ENCODE data around the gene LZTR1. TPM values are rescaled to one million over a fixed set of nuclear protein-coding genes. Genes with fewer than 3 reads are reported as not detected.
A peak's percentile ranks its signal among the peaks of the same experiment; 100 is the strongest.

The LZTR1 gene
- total and polyA plus RNA-seq, 10 donors = 21.9 to 76.2 (median 54.2) TPM

DNA sequence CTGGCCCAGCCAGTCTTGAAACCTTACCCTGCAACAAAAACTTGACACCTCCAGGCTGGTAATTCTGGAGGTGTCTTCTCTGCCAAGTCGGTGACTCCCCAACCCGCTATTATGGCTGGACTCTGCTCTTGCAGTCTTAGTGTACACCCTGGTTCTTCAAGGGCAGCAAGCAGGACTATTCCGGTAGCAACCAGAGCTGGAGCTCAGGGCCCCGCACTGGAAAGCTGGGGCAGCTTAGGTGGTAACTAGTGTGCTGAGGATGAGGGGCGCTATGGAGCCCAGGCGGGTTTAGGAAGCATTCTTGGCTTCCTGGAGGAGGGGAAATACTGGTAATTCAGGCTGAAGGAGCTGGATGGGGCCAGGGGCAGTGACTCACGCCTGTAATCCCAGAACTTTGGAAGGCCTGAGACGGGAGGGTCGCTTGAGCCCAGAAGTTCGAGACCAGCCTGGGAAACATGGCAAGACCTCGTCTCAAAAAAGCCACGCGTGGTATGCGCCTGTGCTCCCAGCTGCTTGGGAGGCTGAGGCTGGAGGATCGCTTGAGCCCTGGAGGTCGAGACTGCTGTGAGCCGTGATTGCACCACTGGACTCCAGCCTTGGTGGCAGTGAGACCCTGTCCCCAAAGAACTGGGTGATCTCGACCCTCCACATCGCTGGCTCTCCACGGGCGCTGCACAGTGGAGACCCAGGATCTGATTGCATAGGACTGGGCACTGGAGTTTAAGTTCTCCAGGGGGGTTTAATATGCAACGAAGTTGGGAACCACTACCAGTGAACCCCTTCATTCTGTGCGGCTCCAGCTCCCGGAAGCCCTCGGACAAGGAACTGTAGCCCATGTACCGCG is 25.6 kb upstream of the LZTR1 start:
- no peak for DNase-seq
- intact Hi-C loops (cut with DNase I; ENCODE audit: low total_unique reads) = no loop called here
- Histone ChIP-seq H3K36me3 (peaks cover 0 to 32% (median 19%) of the 10 kb centered on the region in 6 donors), H3K4me3 (peak overlapping the region; percentile 43 to 73 (median 58)), H3K27me3 (replicated peaks in 1 of 7) (peaks cover 0 to 31% (median 0%) of the 10 kb centered on the region in 7 donors), H3K9me3 (no peaks in the 10 kb centered on the region), H3K4me1 (peaks cover 0 to 32% (median 20%) of the 10 kb centered on the region in 6 donors), H3K27ac (peak overlapping the region in 4 of 8 donors; percentile 10 to 81 (median 58))
- TF ChIP-seq POLR2A (IDR thresholded peaks at IDR 0.05) (no peak), POLR2AphosphoS5 (IDR thresholded peaks at IDR 0.05) (peak in 1 of 3 donors; percentile 18)
- TF ChIP-seq, protein P1, sequence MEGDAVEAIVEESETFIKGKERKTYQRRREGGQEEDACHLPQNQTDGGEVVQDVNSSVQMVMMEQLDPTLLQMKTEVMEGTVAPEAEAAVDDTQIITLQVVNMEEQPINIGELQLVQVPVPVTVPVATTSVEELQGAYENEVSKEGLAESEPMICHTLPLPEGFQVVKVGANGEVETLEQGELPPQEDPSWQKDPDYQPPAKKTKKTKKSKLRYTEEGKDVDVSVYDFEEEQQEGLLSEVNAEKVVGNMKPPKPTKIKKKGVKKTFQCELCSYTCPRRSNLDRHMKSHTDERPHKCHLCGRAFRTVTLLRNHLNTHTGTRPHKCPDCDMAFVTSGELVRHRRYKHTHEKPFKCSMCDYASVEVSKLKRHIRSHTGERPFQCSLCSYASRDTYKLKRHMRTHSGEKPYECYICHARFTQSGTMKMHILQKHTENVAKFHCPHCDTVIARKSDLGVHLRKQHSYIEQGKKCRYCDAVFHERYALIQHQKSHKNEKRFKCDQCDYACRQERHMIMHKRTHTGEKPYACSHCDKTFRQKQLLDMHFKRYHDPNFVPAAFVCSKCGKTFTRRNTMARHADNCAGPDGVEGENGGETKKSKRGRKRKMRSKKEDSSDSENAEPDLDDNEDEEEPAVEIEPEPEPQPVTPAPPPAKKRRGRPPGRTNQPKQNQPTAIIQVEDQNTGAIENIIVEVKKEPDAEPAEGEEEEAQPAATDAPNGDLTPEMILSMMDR (IDR thresholded peaks at IDR 0.05 in 8 of 11, conservative IDR thresholded peaks at IDR 0.05 in 3 of 11) = no peak
- 50 to 58% (median 53%) methylated on average over 13 to 27 of the region's 27 CpGs for WGBS, 5 donors

DNA sequence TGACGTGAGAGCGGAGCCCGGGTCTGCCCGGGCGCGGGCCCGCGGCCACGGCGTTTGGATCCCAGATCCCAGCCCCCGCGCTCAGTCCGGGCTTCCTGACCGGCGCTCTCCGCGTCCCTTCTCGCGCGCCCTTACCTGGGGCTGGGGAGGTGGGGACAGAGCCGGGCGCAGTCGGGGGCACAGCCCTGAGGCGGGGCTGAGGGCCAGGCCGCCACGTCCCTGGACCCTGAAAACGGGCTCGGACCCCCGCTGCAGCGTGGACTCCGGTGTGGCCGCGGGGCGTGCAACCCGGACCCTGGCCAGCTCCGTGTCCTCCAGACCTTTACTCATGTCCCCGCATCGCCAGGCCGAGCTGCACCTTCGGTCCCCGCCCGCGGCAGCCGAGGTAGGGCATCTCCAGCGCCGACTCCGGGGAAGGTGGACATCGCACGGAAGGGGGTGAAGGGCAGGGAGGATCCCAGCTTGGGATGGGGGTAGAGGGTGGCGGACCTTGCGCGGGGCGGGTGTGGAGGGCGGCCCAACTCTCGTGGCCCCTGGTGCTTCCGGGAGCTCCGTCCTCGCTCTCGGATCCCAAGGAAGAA is 24.9 kb upstream of the LZTR1 start:
- peaks cover 0 to 25% (median 12%) of the 10 kb centered on the region in 6 donors for H3K36me3 ChIP-seq

DNA sequence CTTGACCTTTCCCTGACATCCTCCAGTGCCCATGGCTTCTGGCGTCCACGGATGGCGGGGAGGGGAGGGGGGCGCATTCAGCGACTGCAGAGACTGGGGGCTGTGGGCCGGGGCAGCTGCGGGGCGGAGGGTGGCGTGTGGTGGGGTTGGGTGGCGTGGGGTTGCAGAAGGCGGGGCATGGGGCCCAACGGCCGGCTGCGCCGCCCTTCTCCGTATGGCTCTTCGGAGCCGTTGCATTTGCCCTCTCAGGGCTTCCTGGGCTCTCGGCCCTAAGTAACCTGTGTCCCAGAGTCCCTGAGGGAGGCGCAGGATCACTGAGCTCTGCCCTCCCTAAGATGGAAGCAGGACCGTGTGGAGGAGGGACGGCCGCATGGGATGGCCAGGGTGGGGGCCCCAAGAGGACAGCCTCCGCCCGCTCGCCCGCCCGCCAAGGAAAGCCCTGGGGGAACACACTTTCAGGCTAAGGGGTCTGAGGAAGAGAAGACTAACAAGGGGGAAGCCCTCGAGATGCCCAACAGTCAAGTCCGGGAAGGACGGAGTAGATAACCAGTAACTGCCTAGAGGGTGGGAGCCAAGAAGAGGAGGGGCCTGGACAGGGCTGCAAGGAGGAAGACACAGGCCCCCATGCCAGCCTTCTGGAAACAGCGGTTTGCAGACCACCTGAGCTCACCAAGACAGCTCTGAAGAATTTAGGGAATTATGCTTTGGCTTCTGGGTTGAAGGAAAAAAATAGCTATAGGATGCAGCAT is 24.2 kb upstream of the LZTR1 start:
- Histone ChIP-seq H3K36me3 (peaks cover 0 to 18% (median 6%) of the 10 kb centered on the region in 6 donors), H3K27ac (peak overlapping the region in 4 of 8 donors; percentile 10 to 81 (median 58)), H3K27me3 (replicated peaks in 1 of 7) (peaks cover 0 to 34% (median 0%) of the 10 kb centered on the region in 7 donors), H3K4me3 (peak overlapping the region; percentile 43 to 73 (median 58)), H3K9me3 (no peaks in the 10 kb centered on the region), H3K4me1 (peaks cover 0 to 40% (median 26%) of the 10 kb centered on the region in 6 donors)
- TF ChIP-seq POLR2AphosphoS5 (IDR thresholded peaks at IDR 0.05) (no peak), POLR2A (IDR thresholded peaks at IDR 0.05) (no peak)
- TF ChIP-seq, protein P1 (IDR thresholded peaks at IDR 0.05 in 8 of 11, conservative IDR thresholded peaks at IDR 0.05 in 3 of 11) = no peak
- intact Hi-C loops (cut with DNase I; ENCODE audit: low total_unique reads) = no loop called here
- peak; percentile 82 for DNase-seq
- WGBS, 5 donors = 3 to 10% (median 5%) methylated on average over 12 to 32 of the region's 32 CpGs

More for the DNA sequence above, 24.9 kb upstream of the LZTR1 start:
- intact Hi-C loops (cut with DNase I; ENCODE audit: low total_unique reads) = no loop called here
- H3K9me3 ChIP-seq = no peaks in the 10 kb centered on the region
- peak overlapping the region in 4 of 8 donors; percentile 10 to 81 (median 58) for H3K27ac ChIP-seq
- peaks cover 0 to 31% (median 0%) of the 10 kb centered on the region in 7 donors for H3K27me3 ChIP-seq (replicated peaks in 1 of 7)
- TF ChIP-seq POLR2AphosphoS5 (IDR thresholded peaks at IDR 0.05) = peak in 1 of 3 donors; percentile 63
- no peak for TF ChIP-seq POLR2A (IDR thresholded peaks at IDR 0.05)
- H3K4me3 ChIP-seq = peak overlapping the region; percentile 43 to 73 (median 58)
- peaks cover 0 to 39% (median 24%) of the 10 kb centered on the region in 6 donors for H3K4me1 ChIP-seq
- WGBS, 5 donors = 1 to 2% (median 1%) methylated on average over 31 to 59 of the region's 59 CpGs
- peak; percentile 82 for DNase-seq

All from spleen (tissue), 11 donors.